ENCODE results near the gene TMEM37. TPM values are rescaled to one million over a fixed set of nuclear protein-coding genes. Genes with fewer than 3 reads are reported as not detected.
A peak's percentile ranks its signal among the peaks of the same experiment; 100 is the strongest.

The TMEM37 gene
- total RNA-seq, 1 experiment from 2014 or later = 13.8 TPM

DNA sequence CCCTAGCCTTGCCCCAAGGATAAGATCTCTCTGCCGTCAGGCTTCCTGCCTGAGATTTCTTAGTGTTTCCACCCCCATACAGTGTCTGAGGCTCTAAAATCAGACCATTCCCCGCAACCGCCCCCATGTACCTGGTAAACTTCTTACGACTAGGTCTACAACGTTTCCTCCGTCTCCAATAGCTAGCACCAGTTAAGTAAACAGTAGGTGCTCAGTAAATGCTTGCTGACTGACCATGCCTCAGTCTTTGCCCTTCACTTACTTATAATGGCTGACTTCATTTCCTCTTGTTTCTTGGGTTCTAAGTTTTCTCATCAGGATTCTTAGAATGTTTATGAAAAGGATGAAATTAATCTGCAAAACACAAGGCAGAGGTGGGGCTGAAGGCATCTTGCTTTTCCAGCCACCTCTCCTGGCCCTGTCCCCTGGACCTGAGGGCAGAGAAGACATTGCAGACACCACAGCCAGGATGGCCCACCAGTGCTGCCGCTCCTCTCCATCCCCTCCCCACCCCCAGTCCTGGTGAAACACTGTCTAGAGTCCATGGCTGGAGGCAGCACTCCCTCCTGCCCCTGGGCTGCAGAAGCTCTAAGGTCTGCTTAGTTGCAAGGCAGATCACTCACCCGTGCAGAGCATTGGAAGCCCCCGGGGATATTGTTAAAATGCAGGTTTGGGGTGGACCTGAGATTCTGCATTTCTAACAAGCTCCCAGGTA is 16.9 kb downstream of the TMEM37 start:
- ChIA-PET POLR2A (ENCODE audit: low non-redundant PET) (no interaction called here), CTCF (no interaction called here)
- H3K36me3 ChIP-seq (ENCODE audit: insufficient read depth, low read length, poor library complexity, severe bottlenecking) = no peaks in the 10 kb centered on the region
- H3K9me3 ChIP-seq (ENCODE audit: low read depth, low read length, poor library complexity, severe bottlenecking) = no peaks in the 10 kb centered on the region
- no peak overlapping the region for H3K4me3 ChIP-seq (ENCODE audit: low read depth, low read length, poor library complexity, severe bottlenecking)
- no peak for TF ChIP-seq EZH2 (IDR thresholded peaks at IDR 0.05; ENCODE audit: borderline replicate concordance, low read depth, low read length, poor library complexity, severe bottlenecking)
- no peak for TF ChIP-seq CTCF (conservative IDR thresholded peaks at IDR 0.05; ENCODE audit: low read depth, low read length)
- intact Hi-C loops (cut with micrococcal nuclease; ENCODE audit: unreplicated experiment) = no loop called here
- H3K27me3 ChIP-seq (replicated peaks; ENCODE audit: insufficient read depth, low read depth, low read length, poor library complexity) = no peaks in the 10 kb centered on the region
- DNase-seq (ENCODE audit: low spot score) = no peak
- no peak overlapping the region for H3K27ac ChIP-seq (ENCODE audit: low read depth, low read length, poor library complexity, severe bottlenecking)
- no TSS peak for BruUV-seq (replicated peaks)
- H3K4me1 ChIP-seq (ENCODE audit: insufficient read depth, low read length, poor library complexity, severe bottlenecking) = peaks cover 13% of the 10 kb centered on the region

DNA sequence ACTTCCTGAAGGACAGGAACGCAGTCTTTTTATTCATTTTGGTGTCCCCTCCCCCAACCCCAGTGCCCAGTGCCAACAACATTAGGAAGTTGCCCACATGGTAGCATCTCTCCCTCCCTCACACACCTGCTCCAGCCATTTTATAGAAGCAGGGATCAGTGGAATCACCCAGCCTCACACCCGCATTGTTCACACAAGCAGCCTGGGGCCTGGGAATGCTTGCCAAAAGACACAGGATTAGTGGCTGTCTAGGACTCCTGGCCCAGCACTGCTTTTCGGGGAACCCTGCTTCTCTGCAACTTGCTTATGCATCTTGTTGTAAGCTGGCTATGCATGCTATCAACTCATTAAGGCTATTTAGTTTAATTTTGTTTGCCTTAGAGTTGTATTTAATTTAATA is 17.9 kb downstream of the TMEM37 start:
- intact Hi-C loops (cut with micrococcal nuclease; ENCODE audit: unreplicated experiment) = no loop called here
- Histone ChIP-seq H3K4me1 (ENCODE audit: insufficient read depth, low read length, poor library complexity, severe bottlenecking) (peaks cover 13% of the 10 kb centered on the region), H3K4me3 (ENCODE audit: low read depth, low read length, poor library complexity, severe bottlenecking) (no peak overlapping the region), H3K9me3 (ENCODE audit: low read depth, low read length, poor library complexity, severe bottlenecking) (no peaks in the 10 kb centered on the region), H3K36me3 (ENCODE audit: insufficient read depth, low read length, poor library complexity, severe bottlenecking) (no peaks in the 10 kb centered on the region), H3K27me3 (replicated peaks; ENCODE audit: insufficient read depth, low read depth, low read length, poor library complexity) (no peaks in the 10 kb centered on the region), H3K27ac (ENCODE audit: low read depth, low read length, poor library complexity, severe bottlenecking) (no peak overlapping the region)
- ChIA-PET POLR2A (ENCODE audit: low non-redundant PET) (no interaction called here), CTCF (no interaction called here)
- TF ChIP-seq EZH2 (IDR thresholded peaks at IDR 0.05; ENCODE audit: borderline replicate concordance, low read depth, low read length, poor library complexity, severe bottlenecking) (no peak), CTCF (conservative IDR thresholded peaks at IDR 0.05; ENCODE audit: low read depth, low read length) (no peak)
- DNase-seq (ENCODE audit: low spot score) = peak; percentile 57
- no TSS peak for BruUV-seq (replicated peaks)

- CTCF ChIA-PET = no interaction called here
- BruUV-seq (replicated peaks) = no TSS peak
- no peak for DNase-seq (ENCODE audit: low spot score)
Measured at GRCh38 chr2:119451336-119452050, 19.8 kb downstream of the TMEM37 start.

More at GRCh38 chr2:119451336-119452050, 19.8 kb downstream of the TMEM37 start:
- TF ChIP-seq CTCF (conservative IDR thresholded peaks at IDR 0.05; ENCODE audit: low read depth, low read length) = no peak
- no peak for TF ChIP-seq EZH2 (IDR thresholded peaks at IDR 0.05; ENCODE audit: borderline replicate concordance, low read depth, low read length, poor library complexity, severe bottlenecking)
- Histone ChIP-seq H3K27ac (ENCODE audit: low read depth, low read length, poor library complexity, severe bottlenecking) (no peak overlapping the region), H3K27me3 (replicated peaks; ENCODE audit: insufficient read depth, low read depth, low read length, poor library complexity) (no peaks in the 10 kb centered on the region), H3K36me3 (ENCODE audit: insufficient read depth, low read length, poor library complexity, severe bottlenecking) (no peaks in the 10 kb centered on the region), H3K4me1 (ENCODE audit: insufficient read depth, low read length, poor library complexity, severe bottlenecking) (peaks cover 13% of the 10 kb centered on the region), H3K9me3 (ENCODE audit: low read depth, low read length, poor library complexity, severe bottlenecking) (no peaks in the 10 kb centered on the region), H3K4me3 (ENCODE audit: low read depth, low read length, poor library complexity, severe bottlenecking) (no peak overlapping the region)
- intact Hi-C loops (cut with micrococcal nuclease; ENCODE audit: unreplicated experiment) = no loop called here
- POLR2A ChIA-PET (ENCODE audit: low non-redundant PET) = interaction anchor here (0.6 kb wide), 1 partner anchor 10 kb away, joined by 3 read pairs; no protein-coding TSS in a partner anchor
